OCI-LY1 (cell line): ENCODE measurements around the gene MRPL54.

ENCODE experiments used
- EZH2 ChIP-seq: fragments of 200-600 bp; sonication (generic), shearing (Covaris generic); IDR thresholded peaks from 2 replicates; pipeline ENCODE4 v1.8.0; 2017; ENCODE audit warnings: borderline replicate concordance, mixed run types, mild to moderate bottlenecking, antibody characterized with exemption, low read length, moderate library complexity, mixed read lengths
- TF ChIP-seq, protein P1 (sequence below): fragments of 200-600 bp; sonication (generic), shearing (Covaris generic); IDR thresholded peaks from 2 replicates; pipeline ENCODE4 v1.5.1; 2017; ENCODE audit warnings: mild to moderate bottlenecking, antibody characterized with exemption, low read length, moderate library complexity, mixed read lengths

- TF ChIP-seq, protein P1, sequence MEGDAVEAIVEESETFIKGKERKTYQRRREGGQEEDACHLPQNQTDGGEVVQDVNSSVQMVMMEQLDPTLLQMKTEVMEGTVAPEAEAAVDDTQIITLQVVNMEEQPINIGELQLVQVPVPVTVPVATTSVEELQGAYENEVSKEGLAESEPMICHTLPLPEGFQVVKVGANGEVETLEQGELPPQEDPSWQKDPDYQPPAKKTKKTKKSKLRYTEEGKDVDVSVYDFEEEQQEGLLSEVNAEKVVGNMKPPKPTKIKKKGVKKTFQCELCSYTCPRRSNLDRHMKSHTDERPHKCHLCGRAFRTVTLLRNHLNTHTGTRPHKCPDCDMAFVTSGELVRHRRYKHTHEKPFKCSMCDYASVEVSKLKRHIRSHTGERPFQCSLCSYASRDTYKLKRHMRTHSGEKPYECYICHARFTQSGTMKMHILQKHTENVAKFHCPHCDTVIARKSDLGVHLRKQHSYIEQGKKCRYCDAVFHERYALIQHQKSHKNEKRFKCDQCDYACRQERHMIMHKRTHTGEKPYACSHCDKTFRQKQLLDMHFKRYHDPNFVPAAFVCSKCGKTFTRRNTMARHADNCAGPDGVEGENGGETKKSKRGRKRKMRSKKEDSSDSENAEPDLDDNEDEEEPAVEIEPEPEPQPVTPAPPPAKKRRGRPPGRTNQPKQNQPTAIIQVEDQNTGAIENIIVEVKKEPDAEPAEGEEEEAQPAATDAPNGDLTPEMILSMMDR = no peak
- no peak for TF ChIP-seq EZH2
Observed at GRCh38 chr19:3781603-3782002, 19.1 kb downstream of the MRPL54 start.
